Hepatocyte (in vitro differentiated cells): ENCODE data around the gene CEACAM21. TPM values are rescaled to one million over a fixed set of nuclear protein-coding genes. Genes with fewer than 3 reads are reported as not detected.

ENCODE experiments used
- DNase-seq: peaks from one replicate; pipeline ENCODE4 v3.0.0-alpha.2; 2016; ENCODE audit warnings: low spot score
- H2AFZ ChIP-seq: fragments of 200-600 bp; sonication (generic); 2 replicates; pipeline ENCODE4 v1.6.0; 2016; ENCODE audit warnings: antibody characterized with exemption, mild to moderate bottlenecking
- H3K27ac ChIP-seq: fragments of 200-600 bp; sonication (generic); 2 replicates; pipeline ENCODE4 v1.5.1; 2016; ENCODE audit warnings: mild to moderate bottlenecking
- H3K27me3 ChIP-seq: fragments of 200-600 bp; sonication (generic); 2 replicates; pipeline ENCODE4 v1.6.1; 2016
- H3K36me3 ChIP-seq: fragments of 200-600 bp; sonication (generic); replicated peaks from 2 replicates; pipeline ENCODE4 v1.5.1; 2016; ENCODE audit warnings: low read depth; ENCODE audit not compliant: insufficient read depth
- H3K4me1 ChIP-seq: fragments of 200-600 bp; sonication (generic); 2 replicates; pipeline ENCODE4 v1.5.1; 2016; ENCODE audit warnings: mild to moderate bottlenecking, moderate library complexity; ENCODE audit not compliant: insufficient read depth
- H3K4me2 ChIP-seq: fragments of 200-600 bp; sonication (generic); 2 replicates; pipeline ENCODE4 v1.6.0; 2016
- H3K4me3 ChIP-seq: fragments of 200-600 bp; sonication (generic); 2 replicates; pipeline ENCODE4 v1.5.1; 2016; ENCODE audit warnings: mild to moderate bottlenecking
- H3K79me2 ChIP-seq: fragments of 200-600 bp; sonication (generic); 2 replicates; pipeline ENCODE4 v1.6.0; 2017; ENCODE audit warnings: mild to moderate bottlenecking
- H3K9me2 ChIP-seq: fragments of 200-600 bp; sonication (generic); replicated peaks from 2 replicates; pipeline ENCODE4 v1.6.0; 2017; ENCODE audit warnings: mild to moderate bottlenecking; ENCODE audit not compliant: insufficient read depth
- H3K9me3 ChIP-seq: fragments of 200-600 bp; sonication (generic); 2 replicates; pipeline ENCODE4 v1.5.1; 2016; ENCODE audit warnings: low read depth, mild to moderate bottlenecking
- H4K20me1 ChIP-seq: fragments of 200-600 bp; sonication (generic); 2 replicates; pipeline ENCODE4 v1.6.0; 2016; ENCODE audit warnings: mild to moderate bottlenecking; ENCODE audit not compliant: insufficient read depth, poor library complexity, severe bottlenecking
- CTCF ChIP-seq: fragments of 200-600 bp; sonication (generic); IDR thresholded peaks from 2 replicates; pipeline ENCODE4 v1.5.1; 2016; ENCODE audit warnings: antibody characterized with exemption, mild to moderate bottlenecking; ENCODE audit not compliant: poor library complexity
- EZH2 ChIP-seq: fragments of 200-600 bp; sonication (generic); IDR thresholded peaks from 2 replicates; pipeline ENCODE4 v1.6.1; 2016; ENCODE audit warnings: antibody characterized with exemption, mild to moderate bottlenecking, borderline replicate concordance
- EZH2phosphoT487 ChIP-seq: fragments of 200-600 bp; sonication (generic); IDR thresholded peaks from one replicate; pipeline ENCODE4 v1.6.1; 2018; ENCODE audit warnings: antibody characterized with exemption, mild to moderate bottlenecking, low read depth, moderate library complexity; ENCODE audit not compliant: unreplicated experiment, severe bottlenecking
- WGBS: methylation state at CpG from one replicate; pipeline ENCODE4 v1.1.6; 2016; ENCODE audit warnings: low lambda C conversion rate; ENCODE audit errors: missing lambda C conversion rate; 5-methylcytosine and 5-hydroxymethylcytosine counted together
- polyA plus RNA-seq: library from polyadenylated mRNA; unstranded; fragments of >200 nt; fragmentation: Nextera tagmentation; extraction: Ambion mirVana; gene quantifications from 2 replicates; pipeline ENCODE4 v1.2.1, GENCODE V29; 2016
- total RNA-seq: library from RNA; depleted of rRNA; stranded (reverse); fragments of >200 nt; gene quantifications from 2 replicates; pipeline ENCODE4 v1.2.3, GENCODE V29; 2014

CEACAM21 gene
- total and polyA plus RNA-seq, 2 experiments from 2014 or later: 0.33 TPM; not detected in 1

- H3K4me3 ChIP-seq: no peak overlapping the region
- H3K79me2 ChIP-seq: no peaks in the 10 kb centered on the region
- no peak overlapping the region for H3K4me2 ChIP-seq
- H3K27me3 ChIP-seq: no peaks in the 10 kb centered on the region
- no peak overlapping the region for H2AFZ ChIP-seq
- no peak overlapping the region for H3K27ac ChIP-seq
- no peaks in the 10 kb centered on the region for H3K9me3 ChIP-seq
- H3K4me1 ChIP-seq: no peaks in the 10 kb centered on the region
- no peak for DNase-seq
- no peaks in the 10 kb centered on the region for H4K20me1 ChIP-seq
- TF ChIP-seq EZH2: no peak
- TF ChIP-seq CTCF: no peak
- no peak for TF ChIP-seq EZH2phosphoT487
- H3K36me3 ChIP-seq: no peaks in the 10 kb centered on the region
- H3K9me2 ChIP-seq: no peaks in the 10 kb centered on the region
- WGBS: 48% methylated on average over 6 of the region's 6 CpGs
Measured at GRCh38 chr19:41584260-41584810, 8.4 kb downstream of the CEACAM21 start.

- DNase-seq: no peak
- H3K79me2 ChIP-seq: no peaks in the 10 kb centered on the region
- H3K4me1 ChIP-seq: no peaks in the 10 kb centered on the region
- TF ChIP-seq EZH2phosphoT487 (no peak), CTCF (no peak), EZH2 (no peak)
- 64% methylated on average over 1 of the region's 1 CpG for WGBS
- H3K9me2 ChIP-seq: no peaks in the 10 kb centered on the region
- H4K20me1 ChIP-seq: no peaks in the 10 kb centered on the region
- H3K27ac ChIP-seq: no peak overlapping the region
- no peak overlapping the region for H3K4me2 ChIP-seq
- H3K27me3 ChIP-seq: no peaks in the 10 kb centered on the region
- H2AFZ ChIP-seq: no peak overlapping the region
- H3K4me3 ChIP-seq: no peak overlapping the region
- H3K9me3 ChIP-seq: no peaks in the 10 kb centered on the region
- no peaks in the 10 kb centered on the region for H3K36me3 ChIP-seq
Measured at GRCh38 chr19:41584931-41585330, 9.0 kb downstream of the CEACAM21 start.

- no peaks in the 10 kb centered on the region for H4K20me1 ChIP-seq
- TF ChIP-seq EZH2phosphoT487: no peak
- no peak for TF ChIP-seq EZH2
- no peak for TF ChIP-seq CTCF
- no peak for DNase-seq
- H3K27me3 ChIP-seq: no peaks in the 10 kb centered on the region
- H3K4me2 ChIP-seq: no peak overlapping the region
- H3K4me3 ChIP-seq: no peak overlapping the region
- H3K9me3 ChIP-seq: no peaks in the 10 kb centered on the region
- H2AFZ ChIP-seq: no peak overlapping the region
- no peaks in the 10 kb centered on the region for H3K4me1 ChIP-seq
- no peaks in the 10 kb centered on the region for H3K9me2 ChIP-seq
- no peak overlapping the region for H3K27ac ChIP-seq
- H3K79me2 ChIP-seq: no peaks in the 10 kb centered on the region
- H3K36me3 ChIP-seq: no peaks in the 10 kb centered on the region
Measured at GRCh38 chr19:41586064-41586463, 10.1 kb downstream of the CEACAM21 start.
